ENCODE results near the gene APBB1IP.

DNA sequence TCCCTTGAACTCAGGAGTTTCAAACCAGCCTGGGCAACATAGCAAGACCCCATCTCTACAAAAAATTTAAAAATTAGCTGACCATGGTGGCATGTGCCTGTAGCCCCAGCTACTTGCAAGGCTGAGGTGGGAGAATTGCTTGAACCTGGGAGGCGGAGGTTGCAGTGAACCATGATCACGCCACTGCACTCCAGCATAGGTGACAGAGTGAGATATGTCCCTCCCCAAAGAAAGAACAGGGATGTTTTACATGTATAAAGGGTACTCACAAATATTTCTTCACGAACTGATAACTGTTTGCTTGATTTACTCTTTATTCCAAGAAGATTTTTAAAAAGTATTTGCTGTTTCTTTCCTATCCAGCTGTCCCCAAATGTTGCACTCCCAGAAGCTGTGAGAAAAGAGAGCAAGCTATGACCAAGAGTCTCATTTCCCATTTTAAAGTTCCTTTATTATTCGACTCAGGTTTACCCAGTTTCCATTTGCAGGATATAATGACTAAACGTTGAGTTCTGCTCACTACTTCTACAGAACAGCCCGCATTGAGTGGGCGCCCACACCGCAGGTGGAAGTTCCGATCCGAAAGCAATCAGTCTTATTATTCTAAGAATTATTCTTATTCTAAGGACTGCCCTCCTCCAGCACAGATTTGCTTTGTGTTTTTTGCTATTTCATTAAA, 90.7 kb downstream of the APBB1IP start:
- TF ChIP-seq LEF1 (IDR thresholded peaks at IDR 0.05; ENCODE audit: borderline replicate concordance) (no peak), SP1 (IDR thresholded peaks at IDR 0.05) (no peak), TARDBP (IDR thresholded peaks at IDR 0.05) (no peak), FOXM1 (IDR thresholded peaks at IDR 0.05; ENCODE audit: borderline replicate concordance) (no peak), FOXA1 (IDR thresholded peaks at IDR 0.05) (no peak), ZNF384 (IDR thresholded peaks at IDR 0.05) (no peak), NFRKB (IDR thresholded peaks at IDR 0.05) (no peak), L3MBTL2 (conservative IDR thresholded peaks at IDR 0.05) (no peak), ELF4 (IDR thresholded peaks at IDR 0.05) (no peak), ARNT (IDR thresholded peaks at IDR 0.05) (no peak), BHLHE40 (IDR thresholded peaks at IDR 0.05; ENCODE audit: borderline replicate concordance) (no peak), FOXK2 (IDR thresholded peaks at IDR 0.05) (no peak)
